WTC11 (cell line): ENCODE results near the gene NCOA6.

Source experiments
- CBFB ChIP-seq: sonication (generic); formaldehyde crosslinking; IDR thresholded peaks from 2 replicates; pipeline ENCODE4 v1.8.1; 2022; ENCODE audit warnings: mild to moderate bottlenecking, low read depth, missing genetic modification reagents
- ESRRA ChIP-seq: sonication (generic); formaldehyde crosslinking; IDR thresholded peaks from 2 replicates; pipeline ENCODE4 v1.8.1; 2022; ENCODE audit warnings: mild to moderate bottlenecking, missing genetic modification reagents, borderline replicate concordance
- ETV6 ChIP-seq: sonication (generic); formaldehyde crosslinking; IDR thresholded peaks from 2 replicates; pipeline ENCODE4 v1.8.1; 2022; ENCODE audit warnings: mild to moderate bottlenecking, missing genetic modification reagents
- KAT7 ChIP-seq: sonication (generic); formaldehyde crosslinking; IDR thresholded peaks from 2 replicates; pipeline ENCODE4 v1.8.1; 2023; ENCODE audit warnings: missing genetic modification reagents, mild to moderate bottlenecking, borderline replicate concordance
- NR1H2 ChIP-seq: sonication (generic); formaldehyde crosslinking; IDR thresholded peaks from 2 replicates; pipeline ENCODE4 v1.9.0; 2021; ENCODE audit warnings: mild to moderate bottlenecking, moderate library complexity, missing genetic modification reagents
- SP1 ChIP-seq: sonication (generic); formaldehyde crosslinking; conservative IDR thresholded peaks from 2 replicates; pipeline ENCODE4 v1.8.1; 2022; ENCODE audit warnings: missing genetic modification reagents
- TCF7 ChIP-seq: sonication (generic); formaldehyde crosslinking; IDR thresholded peaks from 2 replicates; pipeline ENCODE4 v1.8.0; 2022; ENCODE audit warnings: mild to moderate bottlenecking, low read depth, missing genetic modification reagents, moderate library complexity
- TF ChIP-seq, protein P1 (sequence below): fragments of 200-600 bp; IDR thresholded peaks from 2 replicates; pipeline ENCODE4 v1.8.0; 2022; ENCODE audit warnings: antibody characterized with exemption
- TF ChIP-seq, protein P2 (sequence below): sonication (generic); formaldehyde crosslinking; IDR thresholded peaks from 2 replicates; pipeline ENCODE4 v1.8.1; 2022; ENCODE audit warnings: low read depth, mild to moderate bottlenecking, moderate library complexity, missing genetic modification reagents, borderline replicate concordance
- TF ChIP-seq, protein P3 (sequence below): sonication (generic); formaldehyde crosslinking; IDR thresholded peaks from 2 replicates; pipeline ENCODE4 v1.8.1; 2023; ENCODE audit warnings: mild to moderate bottlenecking, missing genetic modification reagents, moderate library complexity
- TF ChIP-seq, protein P4 (sequence below): sonication (generic); formaldehyde crosslinking; IDR thresholded peaks from 2 replicates; pipeline ENCODE4 v1.8.1; 2022; ENCODE audit warnings: low read depth, missing genetic modification reagents, borderline replicate concordance
- TF ChIP-seq, protein P5 (sequence below): sonication (generic); formaldehyde crosslinking; IDR thresholded peaks from 2 replicates; pipeline ENCODE4 v1.8.0; 2022; ENCODE audit warnings: mild to moderate bottlenecking, missing genetic modification reagents
- TF ChIP-seq, protein P6 (sequence below): sonication (generic); formaldehyde crosslinking; IDR thresholded peaks from 2 replicates; pipeline ENCODE4 v1.8.0; 2022; ENCODE audit warnings: mild to moderate bottlenecking, missing genetic modification reagents

DNA sequence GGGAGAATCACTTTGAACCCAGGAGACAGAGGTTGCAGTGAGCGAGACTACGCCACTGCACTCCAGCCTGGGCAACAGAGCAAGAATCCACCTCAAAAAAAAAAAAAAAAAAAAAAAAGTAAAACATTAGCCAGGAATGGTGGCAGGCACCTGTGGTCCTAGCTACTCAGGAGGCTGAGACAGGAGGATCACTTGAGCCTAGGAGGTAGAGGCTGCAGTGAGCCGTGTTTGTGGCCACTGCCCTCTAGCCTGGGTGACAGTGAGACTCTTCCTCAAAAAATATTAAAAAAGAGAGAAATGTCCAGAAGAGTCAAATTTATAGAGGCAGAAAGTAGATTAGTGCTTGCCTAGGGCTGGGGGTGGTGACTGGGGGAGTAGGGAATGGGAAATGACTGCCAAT, 141.8 kb downstream of the NCOA6 start:
- TF ChIP-seq, protein P1, sequence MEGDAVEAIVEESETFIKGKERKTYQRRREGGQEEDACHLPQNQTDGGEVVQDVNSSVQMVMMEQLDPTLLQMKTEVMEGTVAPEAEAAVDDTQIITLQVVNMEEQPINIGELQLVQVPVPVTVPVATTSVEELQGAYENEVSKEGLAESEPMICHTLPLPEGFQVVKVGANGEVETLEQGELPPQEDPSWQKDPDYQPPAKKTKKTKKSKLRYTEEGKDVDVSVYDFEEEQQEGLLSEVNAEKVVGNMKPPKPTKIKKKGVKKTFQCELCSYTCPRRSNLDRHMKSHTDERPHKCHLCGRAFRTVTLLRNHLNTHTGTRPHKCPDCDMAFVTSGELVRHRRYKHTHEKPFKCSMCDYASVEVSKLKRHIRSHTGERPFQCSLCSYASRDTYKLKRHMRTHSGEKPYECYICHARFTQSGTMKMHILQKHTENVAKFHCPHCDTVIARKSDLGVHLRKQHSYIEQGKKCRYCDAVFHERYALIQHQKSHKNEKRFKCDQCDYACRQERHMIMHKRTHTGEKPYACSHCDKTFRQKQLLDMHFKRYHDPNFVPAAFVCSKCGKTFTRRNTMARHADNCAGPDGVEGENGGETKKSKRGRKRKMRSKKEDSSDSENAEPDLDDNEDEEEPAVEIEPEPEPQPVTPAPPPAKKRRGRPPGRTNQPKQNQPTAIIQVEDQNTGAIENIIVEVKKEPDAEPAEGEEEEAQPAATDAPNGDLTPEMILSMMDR, result no peak
- TF ChIP-seq, protein P2, sequence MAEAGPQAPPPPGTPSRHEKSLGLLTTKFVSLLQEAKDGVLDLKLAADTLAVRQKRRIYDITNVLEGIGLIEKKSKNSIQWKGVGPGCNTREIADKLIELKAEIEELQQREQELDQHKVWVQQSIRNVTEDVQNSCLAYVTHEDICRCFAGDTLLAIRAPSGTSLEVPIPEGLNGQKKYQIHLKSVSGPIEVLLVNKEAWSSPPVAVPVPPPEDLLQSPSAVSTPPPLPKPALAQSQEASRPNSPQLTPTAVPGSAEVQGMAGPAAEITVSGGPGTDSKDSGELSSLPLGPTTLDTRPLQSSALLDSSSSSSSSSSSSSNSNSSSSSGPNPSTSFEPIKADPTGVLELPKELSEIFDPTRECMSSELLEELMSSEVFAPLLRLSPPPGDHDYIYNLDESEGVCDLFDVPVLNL (CRISPR knock-in tag), result no peak
- TF ChIP-seq, protein P3, sequence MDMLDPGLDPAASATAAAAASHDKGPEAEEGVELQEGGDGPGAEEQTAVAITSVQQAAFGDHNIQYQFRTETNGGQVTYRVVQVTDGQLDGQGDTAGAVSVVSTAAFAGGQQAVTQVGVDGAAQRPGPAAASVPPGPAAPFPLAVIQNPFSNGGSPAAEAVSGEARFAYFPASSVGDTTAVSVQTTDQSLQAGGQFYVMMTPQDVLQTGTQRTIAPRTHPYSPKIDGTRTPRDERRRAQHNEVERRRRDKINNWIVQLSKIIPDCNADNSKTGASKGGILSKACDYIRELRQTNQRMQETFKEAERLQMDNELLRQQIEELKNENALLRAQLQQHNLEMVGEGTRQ, result no peak
- TF ChIP-seq, protein P4, sequence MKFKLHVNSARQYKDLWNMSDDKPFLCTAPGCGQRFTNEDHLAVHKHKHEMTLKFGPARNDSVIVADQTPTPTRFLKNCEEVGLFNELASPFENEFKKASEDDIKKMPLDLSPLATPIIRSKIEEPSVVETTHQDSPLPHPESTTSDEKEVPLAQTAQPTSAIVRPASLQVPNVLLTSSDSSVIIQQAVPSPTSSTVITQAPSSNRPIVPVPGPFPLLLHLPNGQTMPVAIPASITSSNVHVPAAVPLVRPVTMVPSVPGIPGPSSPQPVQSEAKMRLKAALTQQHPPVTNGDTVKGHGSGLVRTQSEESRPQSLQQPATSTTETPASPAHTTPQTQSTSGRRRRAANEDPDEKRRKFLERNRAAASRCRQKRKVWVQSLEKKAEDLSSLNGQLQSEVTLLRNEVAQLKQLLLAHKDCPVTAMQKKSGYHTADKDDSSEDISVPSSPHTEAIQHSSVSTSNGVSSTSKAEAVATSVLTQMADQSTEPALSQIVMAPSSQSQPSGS (CRISPR knock-in tag), result no peak
- no peak for TF ChIP-seq ETV6
- TF ChIP-seq SP1 (CRISPR knock-in tag), result no peak
- TF ChIP-seq, protein P5, sequence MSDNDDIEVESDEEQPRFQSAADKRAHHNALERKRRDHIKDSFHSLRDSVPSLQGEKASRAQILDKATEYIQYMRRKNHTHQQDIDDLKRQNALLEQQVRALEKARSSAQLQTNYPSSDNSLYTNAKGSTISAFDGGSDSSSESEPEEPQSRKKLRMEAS (CRISPR knock-in tag), result no peak
- TF ChIP-seq KAT7 (CRISPR knock-in tag), result no peak
- TF ChIP-seq, protein P6, sequence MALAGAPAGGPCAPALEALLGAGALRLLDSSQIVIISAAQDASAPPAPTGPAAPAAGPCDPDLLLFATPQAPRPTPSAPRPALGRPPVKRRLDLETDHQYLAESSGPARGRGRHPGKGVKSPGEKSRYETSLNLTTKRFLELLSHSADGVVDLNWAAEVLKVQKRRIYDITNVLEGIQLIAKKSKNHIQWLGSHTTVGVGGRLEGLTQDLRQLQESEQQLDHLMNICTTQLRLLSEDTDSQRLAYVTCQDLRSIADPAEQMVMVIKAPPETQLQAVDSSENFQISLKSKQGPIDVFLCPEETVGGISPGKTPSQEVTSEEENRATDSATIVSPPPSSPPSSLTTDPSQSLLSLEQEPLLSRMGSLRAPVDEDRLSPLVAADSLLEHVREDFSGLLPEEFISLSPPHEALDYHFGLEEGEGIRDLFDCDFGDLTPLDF, result no peak
- no peak for TF ChIP-seq NR1H2 (CRISPR knock-in tag)
- TF ChIP-seq CBFB (CRISPR knock-in tag), result no peak
- no peak for TF ChIP-seq ESRRA (CRISPR knock-in tag)
- TF ChIP-seq TCF7, result no peak
